Dedifferentiated amniotic fluid mesenchymal stem cell (primary cell): ENCODE data around the gene NODAL.
"Not testable (repeated sequence)": the region's sequence is repeated elsewhere in the genome, so short reads cannot be mapped to it uniquely, and the experiment has no call there.

Experiments
- DNase-seq: peaks from one replicate; pipeline ENCODE4 v3.0.0-alpha.2; 2016; ENCODE audit errors: extremely low spot score

Gene NODAL

DNA sequence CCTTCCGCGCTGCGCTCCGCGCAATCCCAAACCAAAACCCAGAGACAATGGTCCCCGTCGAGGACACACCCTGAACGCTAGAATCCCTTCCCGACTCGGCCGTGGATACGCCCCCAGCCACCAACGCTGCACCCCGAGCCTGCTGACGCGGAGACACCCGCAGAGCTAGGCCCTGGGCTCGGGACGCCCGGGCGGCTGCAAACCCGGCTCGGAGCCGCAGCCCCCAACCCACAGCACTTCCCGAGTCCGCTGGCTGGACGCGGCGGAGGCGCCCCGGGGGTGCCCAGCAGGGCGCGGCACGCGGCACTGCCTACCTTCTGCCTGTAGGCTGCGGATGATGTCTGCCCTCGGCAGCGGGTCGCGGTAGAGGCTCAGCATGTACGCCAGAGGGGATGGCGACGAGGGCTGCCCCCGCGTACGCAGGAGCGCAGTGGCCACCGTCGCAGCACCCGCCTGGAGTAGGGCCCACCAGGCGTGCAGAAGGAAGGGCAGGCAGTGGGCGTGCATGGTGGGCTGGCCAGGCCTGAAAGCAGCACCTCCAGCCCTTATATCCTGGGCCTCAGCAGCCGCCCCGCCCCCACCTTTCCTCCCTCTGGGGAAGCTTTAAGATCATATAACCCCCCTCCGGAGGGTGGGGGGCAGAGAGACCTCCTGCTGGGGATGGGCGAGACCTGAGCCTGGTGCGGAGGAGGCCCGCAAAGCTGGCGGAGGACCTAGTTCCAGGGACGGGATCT is at the start of gene NODAL:
Gene NODAL, minus strand, starts transcription at position 521 of the 734 bp plus-strand sequence. Its CDS starts 14 bp downstream, at position 507.
- no peak for DNase-seq

DNA sequence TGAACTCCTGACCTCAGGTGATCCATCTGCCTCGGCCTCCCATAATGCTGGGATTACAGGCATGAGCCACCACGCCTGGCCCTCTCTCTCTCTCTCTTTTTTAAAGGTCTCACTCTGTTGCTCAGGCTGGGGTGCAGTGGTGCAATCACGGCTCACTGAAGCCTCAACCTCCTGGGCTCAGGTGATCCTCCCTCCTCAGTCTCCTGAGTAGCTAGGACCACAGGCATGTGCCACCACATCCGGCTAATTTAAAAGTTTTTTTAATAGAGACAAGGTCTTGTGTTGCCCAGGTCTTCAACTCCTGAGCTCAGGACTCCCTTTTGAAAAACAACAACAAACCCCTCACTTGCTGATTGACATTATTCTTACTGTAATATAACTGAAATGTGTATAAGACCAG is 48.7 kb upstream of the NODAL start:
- no peak for DNase-seq

DNA sequence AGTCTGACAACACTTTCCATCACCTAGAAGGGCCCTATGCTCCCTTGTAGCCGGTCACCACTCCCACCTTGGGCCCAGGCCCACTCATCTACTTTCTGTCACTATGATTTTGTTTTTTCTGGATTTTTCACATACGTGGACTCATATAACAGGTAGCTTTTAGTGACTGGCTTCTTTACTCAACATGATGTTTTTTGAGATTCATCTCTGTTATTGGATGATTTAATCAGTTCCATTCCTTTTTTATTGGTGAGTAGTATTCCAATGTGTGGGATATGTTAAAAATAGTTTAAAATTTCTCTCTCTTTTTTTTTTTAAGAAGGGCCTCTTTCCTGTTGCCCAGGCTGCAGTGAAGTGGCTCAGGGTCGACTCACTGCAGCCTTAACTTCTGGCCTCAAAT is 46.3 kb upstream of the NODAL start:
- no peak for DNase-seq

DNA sequence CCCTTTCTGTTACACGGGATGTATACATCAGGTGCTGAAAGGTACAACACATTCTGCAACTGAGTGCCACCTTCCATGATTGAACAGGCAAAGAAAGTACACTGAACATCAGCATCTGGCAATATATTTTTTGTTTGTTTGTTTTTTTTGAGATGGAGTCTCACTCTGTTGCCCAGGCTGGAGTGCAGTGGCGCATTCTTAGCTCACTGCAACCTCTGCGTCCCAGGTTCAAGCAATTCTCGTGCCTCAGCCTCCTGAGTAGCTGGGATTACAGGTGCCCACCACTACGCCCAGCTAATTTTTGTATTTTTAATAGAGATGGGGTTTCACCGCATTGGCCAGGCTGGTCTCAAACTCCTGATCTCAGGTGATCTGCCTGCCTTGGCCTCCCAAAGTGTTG is 42.4 kb upstream of the NODAL start:
- not testable (repeated sequence) for DNase-seq

DNA sequence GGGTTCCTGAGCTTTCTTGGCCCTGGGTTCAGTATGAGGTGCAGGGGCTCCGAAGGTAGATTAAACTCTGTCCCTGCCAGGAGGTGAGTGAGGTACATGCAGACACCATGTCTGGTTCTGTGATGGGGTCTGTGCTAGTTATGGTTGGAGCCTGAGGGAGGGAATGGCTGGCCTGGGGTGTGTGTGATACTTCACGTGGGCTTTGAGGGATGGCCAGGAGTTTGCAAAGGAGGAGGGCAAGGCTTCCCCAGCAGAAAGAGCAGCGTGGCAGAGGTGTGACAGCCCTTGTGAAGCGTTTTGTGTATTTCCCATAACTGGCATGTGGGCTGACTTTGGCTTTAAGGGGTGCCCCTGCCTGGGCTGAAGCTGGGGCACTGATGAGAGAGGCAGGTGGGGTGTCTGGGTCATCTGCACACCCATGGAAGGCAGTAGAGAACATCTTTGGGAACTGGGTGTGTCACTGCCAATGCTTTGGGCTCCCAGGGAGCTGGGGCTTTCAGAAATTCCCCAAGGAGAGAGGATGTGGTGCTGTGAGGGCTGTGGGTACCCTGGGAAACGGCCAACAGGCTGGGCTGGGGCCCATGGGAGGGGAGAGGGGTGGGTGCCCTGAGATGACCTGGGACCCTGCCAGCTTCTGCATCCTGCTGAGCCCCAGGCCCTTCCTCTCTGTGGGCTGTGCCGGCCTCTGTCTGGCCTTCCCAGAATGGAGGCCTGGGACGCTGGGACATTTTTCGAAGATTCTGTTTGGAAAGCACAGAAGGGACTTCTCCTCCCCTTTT is 41.7 kb upstream of the NODAL start:
- no peak for DNase-seq

DNA sequence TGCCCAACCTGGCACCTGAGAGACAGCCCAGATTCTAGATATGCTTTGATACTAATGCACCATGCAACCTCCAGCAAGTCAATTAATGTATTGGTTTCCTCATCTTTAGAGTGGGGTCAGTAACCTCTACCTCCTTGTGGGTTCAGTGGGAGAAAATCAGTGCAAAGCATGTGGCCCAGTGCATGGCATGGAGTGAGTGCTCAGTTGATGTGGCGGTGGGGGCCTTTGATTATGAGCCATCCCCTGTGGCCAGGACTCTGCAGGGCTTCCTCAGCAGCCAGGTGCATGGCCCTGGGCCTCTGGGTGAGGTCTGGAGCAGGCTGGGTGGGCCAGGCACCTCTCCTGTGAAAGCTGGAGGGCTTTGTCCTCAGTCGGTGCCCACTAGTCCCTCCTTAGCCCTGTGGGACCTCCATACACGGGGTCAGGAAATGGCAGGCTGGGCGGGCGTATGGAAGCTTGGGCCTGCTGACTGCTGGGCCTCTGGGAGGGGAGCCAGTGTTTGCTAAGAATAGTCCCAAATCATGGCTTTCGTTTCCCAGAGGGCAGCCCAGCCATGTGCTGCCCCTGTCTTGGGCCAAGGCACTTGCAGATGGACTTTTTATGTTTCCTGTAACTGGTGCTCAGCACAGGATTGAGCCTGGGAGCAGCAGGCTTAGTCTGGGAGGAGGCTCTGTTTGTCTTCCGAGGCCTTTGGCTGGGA is 40.5 kb upstream of the NODAL start:
- no peak for DNase-seq

DNA sequence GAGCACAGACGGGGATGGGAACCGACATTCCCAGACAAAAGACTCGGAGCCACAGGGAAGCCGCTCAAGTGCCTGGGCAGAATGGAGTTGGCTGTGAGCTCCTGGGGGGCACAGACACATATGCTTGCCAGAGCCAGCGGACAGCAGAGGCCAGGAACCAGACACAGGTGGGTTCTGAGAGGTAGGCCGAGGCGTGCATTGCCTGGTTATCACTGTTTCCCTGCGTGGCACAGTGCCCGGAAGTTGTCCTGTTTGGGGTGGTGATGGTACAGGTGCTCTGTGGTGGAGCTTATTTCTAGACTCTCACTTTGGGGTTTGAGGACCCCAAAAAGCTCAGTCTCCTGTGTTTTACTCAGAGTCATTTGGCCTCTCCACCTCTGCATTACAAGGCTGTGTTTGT is 39.6 kb upstream of the NODAL start:
- DNase-seq: no peak

DNA sequence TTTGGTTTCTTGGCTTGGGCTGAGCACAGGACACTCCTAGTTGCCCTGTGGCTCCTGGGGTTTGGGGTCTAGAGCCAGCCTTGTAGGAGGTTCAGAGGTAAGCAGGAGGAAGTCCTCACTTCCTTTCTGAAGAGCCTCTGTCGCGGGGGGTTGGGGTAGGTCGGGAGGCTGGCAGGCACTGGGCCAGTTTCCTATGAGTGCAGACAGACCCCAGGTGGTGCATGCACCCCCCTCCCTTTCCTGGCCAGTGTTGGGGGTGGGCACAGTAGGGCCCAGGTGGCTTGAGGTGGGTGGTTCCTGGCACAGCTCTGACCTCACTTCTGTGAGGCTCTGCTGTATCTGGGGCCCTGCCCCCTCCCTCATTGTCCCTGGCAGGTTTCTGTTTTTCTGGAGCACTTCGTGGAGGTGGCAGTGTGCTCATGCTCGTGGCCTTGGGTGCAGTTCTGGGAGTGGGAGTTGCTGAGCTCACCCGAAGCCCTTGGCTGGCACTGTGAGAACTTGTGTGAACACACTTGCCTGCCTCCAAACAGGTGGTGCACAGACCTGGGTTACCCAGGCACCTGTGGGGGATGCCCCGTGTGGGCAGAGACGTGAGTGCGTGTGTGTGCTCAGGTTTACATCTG is 38.9 kb upstream of the NODAL start:
- DNase-seq: no peak

DNA sequence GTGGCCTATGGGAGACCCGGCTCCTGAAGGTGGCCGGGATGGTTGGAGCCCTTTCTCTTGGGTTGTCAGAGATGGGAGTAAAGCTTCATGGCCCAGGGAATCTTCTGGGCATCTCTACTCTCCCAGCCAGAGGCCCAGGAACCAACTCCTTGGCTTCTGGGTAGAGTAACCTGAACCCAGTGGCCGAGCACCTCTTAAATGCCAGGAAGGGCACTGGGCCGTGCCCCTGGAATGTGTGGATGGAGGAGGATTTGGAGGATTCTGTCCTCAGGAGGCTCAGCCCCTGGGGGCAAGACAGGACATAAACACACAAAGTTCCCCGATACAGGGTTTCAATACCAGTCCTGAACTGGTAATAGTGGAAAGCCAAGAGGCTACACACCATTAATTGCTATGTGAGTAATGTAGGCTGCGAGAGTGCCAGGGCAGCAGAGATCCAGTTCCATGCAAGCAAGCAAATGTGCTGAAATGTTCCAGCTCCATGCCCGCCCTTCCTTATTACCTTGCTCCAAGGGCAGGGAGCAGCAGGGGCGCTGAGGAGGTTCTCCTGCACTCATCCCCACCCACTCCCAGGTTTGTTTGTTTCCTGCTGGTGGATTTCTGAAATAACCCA is 38.3 kb upstream of the NODAL start:
- DNase-seq: no peak

DNA sequence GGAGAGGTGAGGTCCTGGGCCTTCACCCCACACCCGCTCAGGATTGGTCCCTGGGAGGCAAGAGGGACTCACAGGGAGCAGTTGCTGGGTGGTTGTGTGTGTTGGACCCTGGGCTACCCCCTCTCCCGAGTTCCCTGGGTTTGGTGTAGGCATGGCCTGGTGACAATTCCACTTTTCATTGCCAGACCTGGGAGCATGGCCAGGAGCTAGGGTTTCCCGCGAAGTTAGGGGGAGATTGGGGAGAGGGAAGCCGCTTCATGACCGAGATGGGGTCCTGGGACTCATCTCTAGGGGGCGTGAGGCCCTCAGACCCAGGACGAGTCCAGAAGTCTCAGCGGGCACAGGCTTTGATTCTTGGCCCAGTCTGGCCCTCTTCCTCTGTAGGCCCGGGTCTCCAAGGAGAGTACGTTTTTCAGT is 37.7 kb upstream of the NODAL start:
- no peak for DNase-seq

DNA sequence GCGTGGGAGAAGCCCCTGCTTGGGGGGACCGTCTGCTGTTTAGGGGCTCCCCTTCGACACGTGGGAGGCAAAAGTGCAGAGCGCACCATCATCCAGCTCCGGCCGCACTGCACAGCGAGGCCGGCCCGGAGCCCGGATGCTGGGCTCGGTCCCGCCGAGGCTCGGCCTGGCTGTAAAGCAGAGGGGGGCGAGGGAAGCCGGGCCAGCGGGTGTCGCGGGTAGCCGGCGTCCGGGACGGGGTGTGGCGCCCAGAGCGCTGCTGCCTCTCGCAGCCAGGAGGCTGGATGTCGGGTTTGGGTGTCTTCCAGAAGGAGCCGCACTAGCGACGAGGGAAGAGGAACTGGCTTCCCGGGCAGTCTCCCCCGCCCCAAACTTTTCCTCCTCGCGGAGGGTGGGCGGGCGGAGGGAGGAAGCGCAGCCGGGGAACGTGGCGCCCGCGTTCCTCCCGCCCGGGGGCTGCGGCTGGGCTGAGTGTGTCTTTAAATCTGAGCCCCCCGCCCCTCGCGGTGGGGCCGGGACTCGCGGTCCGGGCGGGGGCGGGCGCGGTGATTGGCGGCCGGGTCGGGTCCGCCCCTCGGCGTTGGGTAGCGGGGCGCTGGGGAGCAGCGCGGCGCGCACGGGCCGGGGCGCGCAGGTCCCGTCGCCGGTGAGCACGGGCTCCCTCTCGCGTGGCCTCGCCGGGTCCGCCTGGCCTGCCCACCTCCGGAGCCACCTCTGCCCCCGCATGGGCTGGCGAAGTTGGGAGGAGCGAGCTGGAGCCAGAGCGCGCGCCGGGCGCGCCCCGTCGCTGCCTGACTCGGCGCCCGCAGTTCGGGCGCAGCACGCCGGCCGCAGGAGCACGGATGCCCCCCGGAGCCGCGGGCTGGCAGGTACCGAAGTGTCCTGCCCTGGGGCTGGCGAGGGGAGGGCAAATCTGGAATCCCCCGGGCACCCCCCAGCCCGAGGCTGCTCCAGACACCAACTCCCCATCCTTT is 37.0 kb upstream of the NODAL start, which contains the start of gene PALD1:
Gene PALD1, plus strand, starts transcription at position 577 of the 974 bp plus-strand sequence. CDS start 47,185 bp downstream, outside the sequence.
- DNase-seq: peak; percentile 18

DNA sequence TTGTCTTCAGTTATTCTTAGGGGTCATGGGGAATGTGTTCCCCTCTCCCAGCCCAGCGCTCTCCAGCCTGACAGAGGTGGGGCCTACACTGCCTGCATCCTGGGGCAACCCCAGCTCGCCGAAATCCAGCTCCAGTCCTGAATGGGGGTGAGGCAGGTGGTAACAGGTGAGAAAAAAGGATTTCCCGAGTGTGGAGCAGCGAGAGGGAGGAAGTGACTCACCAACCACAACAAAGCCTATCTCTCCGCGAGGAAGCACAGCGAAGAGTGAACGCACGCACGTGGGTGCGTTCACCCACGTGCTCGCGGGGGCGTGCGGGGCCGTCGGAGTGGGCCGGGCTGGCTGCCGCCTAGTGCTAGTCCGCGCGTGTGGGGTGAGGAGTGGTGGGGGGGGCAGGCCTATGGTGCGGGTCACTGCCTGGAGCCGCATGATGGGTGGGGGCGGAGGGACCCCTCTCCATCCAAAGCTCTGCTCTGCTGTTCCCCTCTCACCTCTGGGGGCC is 36.2 kb upstream of the NODAL start:
- no peak for DNase-seq

DNA sequence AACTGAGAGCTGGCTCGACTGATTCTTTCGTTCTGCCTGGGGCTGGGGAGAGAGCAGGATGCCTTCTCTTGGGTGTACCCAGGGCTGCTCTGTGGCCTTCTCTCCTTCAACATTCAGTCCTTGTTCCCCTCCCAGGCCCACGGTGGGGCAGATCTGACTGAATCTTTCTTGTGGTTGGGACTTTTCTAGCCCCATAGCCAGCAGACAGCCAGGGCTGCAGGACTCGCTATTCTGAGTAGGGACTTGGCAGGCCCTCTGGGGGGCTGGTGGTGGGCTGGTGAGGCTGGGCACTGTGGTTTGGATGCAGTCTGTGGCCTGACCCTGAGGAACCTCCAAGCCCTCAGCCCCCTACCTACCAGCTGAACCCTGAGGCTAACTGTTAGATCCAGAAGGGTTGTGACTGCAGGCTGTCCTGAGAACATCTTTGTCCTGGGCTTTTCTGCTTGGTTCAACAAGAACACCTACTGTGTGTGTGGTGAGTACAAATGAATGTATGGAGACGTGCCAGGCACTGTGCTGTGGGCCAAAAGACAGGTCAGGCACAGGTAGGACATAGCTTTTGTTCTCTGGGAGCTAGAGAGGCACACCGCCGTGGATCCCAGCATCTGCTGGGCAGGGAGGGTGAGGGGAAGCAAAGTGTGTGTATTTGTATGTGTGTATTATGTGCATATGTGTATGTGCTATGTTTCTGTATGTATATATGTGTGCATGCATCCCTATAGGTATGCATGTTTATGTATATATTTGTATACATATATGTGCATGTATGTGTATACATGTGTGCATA is 35.0 kb upstream of the NODAL start:
- DNase-seq: no peak

DNA sequence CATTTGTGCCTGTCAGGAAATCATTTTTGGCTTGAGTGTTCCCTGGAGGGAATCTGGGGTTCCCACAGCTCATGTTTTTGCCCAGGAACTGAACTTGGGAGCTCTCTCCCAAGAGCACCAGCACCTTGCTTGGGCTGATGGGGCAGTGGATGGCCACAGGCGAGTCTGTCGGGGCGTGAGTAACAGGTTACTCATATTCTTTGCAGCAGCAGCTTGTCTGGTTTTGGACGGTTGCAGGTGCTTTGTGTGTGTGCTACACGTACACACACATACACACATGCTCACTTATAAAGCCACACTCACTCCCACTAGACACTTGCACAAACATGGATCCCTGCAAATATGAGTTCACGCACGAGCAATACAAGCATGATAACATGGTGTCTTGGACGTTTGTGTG is 34.2 kb upstream of the NODAL start:
- no peak for DNase-seq

DNA sequence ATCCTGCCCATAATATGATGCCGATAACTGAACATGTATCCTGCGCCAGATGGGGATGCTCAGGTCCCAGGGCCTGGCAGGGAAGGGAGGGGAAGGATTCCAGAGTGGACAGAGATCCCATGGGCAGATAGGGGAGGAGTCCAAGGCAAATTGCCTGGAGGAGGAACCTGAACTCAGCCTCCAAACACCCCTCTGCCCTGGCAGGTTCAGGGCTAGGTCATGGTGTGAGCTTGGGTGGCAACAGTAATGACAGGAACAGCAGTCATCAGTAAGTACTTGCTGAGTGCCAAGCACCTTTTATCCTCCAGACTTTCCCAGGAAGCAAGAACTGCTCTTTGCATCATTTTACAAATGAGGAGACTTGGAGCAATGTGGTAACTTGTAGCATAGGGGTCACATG is 33.3 kb upstream of the NODAL start:
- DNase-seq: no peak

DNA sequence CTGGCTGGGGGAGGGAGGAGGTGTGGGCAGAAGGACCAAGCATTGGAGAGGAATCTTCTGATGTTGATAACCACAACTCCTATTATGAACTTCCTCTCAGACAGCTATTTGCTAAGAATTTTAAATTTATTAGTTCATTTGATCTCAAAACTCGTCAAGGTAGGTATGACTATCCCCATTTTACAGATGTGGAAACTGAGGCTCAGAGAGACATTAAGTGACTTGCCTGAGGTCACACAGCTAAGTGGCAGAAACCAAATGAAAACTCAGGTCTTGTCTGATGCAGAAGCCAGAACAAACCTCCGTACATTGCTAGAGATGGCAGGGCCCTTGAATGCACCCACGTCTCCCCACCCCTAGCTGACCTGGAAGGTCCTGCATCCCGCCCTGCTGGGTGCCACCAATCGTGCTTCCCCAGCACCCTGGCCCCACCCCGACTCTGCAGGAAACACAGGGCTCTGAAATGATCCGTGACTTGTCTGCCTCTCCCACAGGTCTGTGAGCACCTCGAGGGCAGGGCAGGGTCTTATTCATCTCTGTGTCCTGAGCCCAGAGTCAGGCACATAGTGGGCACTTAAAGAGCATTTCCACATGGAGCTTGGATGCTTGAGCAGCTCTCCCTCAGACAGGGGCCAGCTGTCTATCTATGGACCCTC is 31.4 kb upstream of the NODAL start:
- DNase-seq: no peak

DNA sequence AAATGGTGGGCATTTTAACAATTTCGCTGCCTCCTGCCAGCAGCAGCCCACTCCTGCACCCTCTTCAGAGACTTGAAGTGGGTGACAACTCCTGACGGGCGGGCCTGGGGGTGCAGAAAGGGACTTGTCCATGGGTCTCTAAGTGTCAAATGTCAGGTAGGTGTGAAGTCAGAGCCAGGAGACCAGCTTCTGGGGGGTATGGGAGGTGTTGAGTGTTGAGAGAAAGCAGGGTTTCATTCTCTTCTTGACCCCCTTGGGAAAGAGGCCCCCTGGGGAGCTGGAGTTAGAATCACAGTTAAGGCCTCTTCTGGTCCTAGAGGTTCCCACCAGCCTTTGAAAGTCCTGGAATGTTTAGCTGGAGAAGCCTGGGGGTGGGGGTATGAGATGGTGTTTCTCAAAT is 25.5 kb upstream of the NODAL start:
- no peak for DNase-seq

DNA sequence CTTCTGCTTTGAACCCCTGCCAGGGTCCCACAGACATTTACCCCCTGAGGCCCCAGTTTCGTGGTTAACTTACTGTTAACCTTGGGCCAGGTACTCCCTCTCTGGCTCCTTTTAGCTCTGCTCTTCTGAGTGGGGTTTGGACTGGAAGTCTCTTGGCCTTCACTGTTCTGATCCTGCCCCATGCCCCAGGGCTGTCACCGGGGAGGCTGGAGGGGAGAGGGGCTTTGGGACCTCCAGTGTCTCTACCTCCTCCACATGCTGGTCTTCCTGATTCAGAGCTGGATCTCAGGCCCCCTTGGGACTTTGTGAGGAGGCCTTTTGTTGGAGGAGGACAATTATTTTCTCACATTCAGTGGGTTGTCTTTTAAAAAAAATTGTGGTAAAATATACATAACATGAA is 24.4 kb upstream of the NODAL start:
- no peak for DNase-seq

DNA sequence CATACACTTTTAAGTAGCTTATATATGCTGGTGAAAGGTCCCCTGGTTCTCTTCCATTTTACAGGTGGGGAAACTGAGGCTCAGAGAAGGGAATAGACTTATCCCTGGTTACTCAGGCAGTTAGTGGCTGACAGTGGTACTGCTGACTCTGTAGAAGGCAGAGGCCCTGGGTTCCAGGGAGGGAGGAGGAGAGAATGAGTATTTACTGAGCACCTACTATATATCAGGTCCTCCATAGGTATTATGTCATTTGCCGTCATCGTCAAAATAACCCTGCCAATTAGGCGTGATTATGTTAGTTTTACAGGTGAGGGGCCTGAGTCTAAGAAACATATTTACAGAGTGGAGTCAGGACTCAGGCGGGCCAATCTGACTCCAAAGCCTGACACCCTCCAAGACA is 23.8 kb upstream of the NODAL start:
- DNase-seq: no peak
